HG03039 (cell line): ENCODE measurements around the gene SLC25A12.

Source experiments
- ATAC-seq: cut with Tn5 transposase; IDR thresholded peaks from one replicate; pipeline ENCODE4 v1.9.1; 2021; ENCODE audit warnings: mild to moderate bottlenecking, moderate library complexity; ENCODE audit not compliant: unreplicated experiment

SLC25A12 gene

GRCh38 chr2:171889333-171889732, 4.7 kb downstream of the SLC25A12 start:
- no peak for ATAC-seq

GRCh38 chr2:171883275-171883893, 10.7 kb downstream of the SLC25A12 start:
- ATAC-seq, result no peak

GRCh38 chr2:171882089-171882769, 11.8 kb downstream of the SLC25A12 start:
- ATAC-seq, result peak; percentile 40

GRCh38 chr2:171880774-171881173, 13.3 kb downstream of the SLC25A12 start:
- no peak for ATAC-seq

- ATAC-seq, result no peak
Observed at GRCh38 chr2:171879865-171880264, 14.2 kb downstream of the SLC25A12 start.

GRCh38 chr2:171878481-171878993, 15.5 kb downstream of the SLC25A12 start:
- no peak for ATAC-seq

GRCh38 chr2:171874963-171875362, 19.1 kb downstream of the SLC25A12 start:
- no peak for ATAC-seq

- ATAC-seq, result no peak
Observed at GRCh38 chr2:171874517-171874916, 19.5 kb downstream of the SLC25A12 start.

- no peak for ATAC-seq
Observed at GRCh38 chr2:171864357-171864985, 29.6 kb downstream of the SLC25A12 start.

- no peak for ATAC-seq
Observed at GRCh38 chr2:171862501-171862900, 31.5 kb downstream of the SLC25A12 start.

GRCh38 chr2:171858397-171858958, 35.6 kb downstream of the SLC25A12 start:
- no peak for ATAC-seq

GRCh38 chr2:171855401-171855800, 38.6 kb downstream of the SLC25A12 start:
- ATAC-seq, result no peak

- ATAC-seq, result no peak
Observed at GRCh38 chr2:171852366-171852888, 41.6 kb downstream of the SLC25A12 start.

GRCh38 chr2:171847627-171848026, 46.4 kb downstream of the SLC25A12 start:
- ATAC-seq, result no peak

- ATAC-seq, result no peak
Observed at GRCh38 chr2:171846894-171847293, 47.1 kb downstream of the SLC25A12 start.

- ATAC-seq, result no peak
Observed at GRCh38 chr2:171841996-171842395, 52.0 kb downstream of the SLC25A12 start.

- ATAC-seq, result no peak
Observed at GRCh38 chr2:171837736-171838135, 56.3 kb downstream of the SLC25A12 start.

GRCh38 chr2:171836146-171836910, 57.7 kb downstream of the SLC25A12 start:
- no peak for ATAC-seq

GRCh38 chr2:171835386-171835785, 58.7 kb downstream of the SLC25A12 start:
- ATAC-seq, result no peak

GRCh38 chr2:171834286-171834685, 59.8 kb downstream of the SLC25A12 start:
- no peak for ATAC-seq

- no peak for ATAC-seq
Observed at GRCh38 chr2:171832489-171832888, 61.6 kb downstream of the SLC25A12 start.
